ENCODE data around the gene DOCK6.

The DOCK6 gene

GRCh38 chr19:11230621-11231386, 31.5 kb downstream of the DOCK6 start:
- no peak overlapping the region for H3K4me3 ChIP-seq (ENCODE audit: low read depth, low read length)
- in situ Hi-C loops (cut with HindIII; ENCODE audit: low sequenced_read_pairs) = no loop called here
- no peak for DNase-seq (ENCODE audit: low read depth, low spot score)
- no peak for TF ChIP-seq CTCF (IDR thresholded peaks at IDR 0.05; ENCODE audit: low read depth, low read length)

- no peak for TF ChIP-seq CTCF (IDR thresholded peaks at IDR 0.05; ENCODE audit: low read depth, low read length)
Observed at GRCh38 chr19:11227195-11227886, 35.0 kb downstream of the DOCK6 start.

GRCh38 chr19:11226716-11227166, 35.6 kb downstream of the DOCK6 start:
- TF ChIP-seq CTCF (IDR thresholded peaks at IDR 0.05; ENCODE audit: low read depth, low read length) = no peak
- no peak overlapping the region for H3K4me3 ChIP-seq (ENCODE audit: low read depth, low read length)
- DNase-seq (ENCODE audit: low read depth, low spot score) = no peak
- in situ Hi-C loops (cut with HindIII; ENCODE audit: low sequenced_read_pairs) = no loop called here

More at GRCh38 chr19:11227195-11227886, 35.0 kb downstream of the DOCK6 start:
- in situ Hi-C loops (cut with HindIII; ENCODE audit: low sequenced_read_pairs) = no loop called here
- H3K4me3 ChIP-seq (ENCODE audit: low read depth, low read length) = no peak overlapping the region
- no peak for DNase-seq (ENCODE audit: low read depth, low spot score)

GRCh38 chr19:11225815-11226214, 36.5 kb downstream of the DOCK6 start:
- in situ Hi-C loops (cut with HindIII; ENCODE audit: low sequenced_read_pairs) = no loop called here
- TF ChIP-seq CTCF (IDR thresholded peaks at IDR 0.05; ENCODE audit: low read depth, low read length) = no peak
- H3K4me3 ChIP-seq (ENCODE audit: low read depth, low read length) = no peak overlapping the region
- no peak for DNase-seq (ENCODE audit: low read depth, low spot score)

GRCh38 chr19:11225172-11225571, 37.2 kb downstream of the DOCK6 start:
- in situ Hi-C loops (cut with HindIII; ENCODE audit: low sequenced_read_pairs) = no loop called here
- DNase-seq (ENCODE audit: low read depth, low spot score) = no peak
- no peak overlapping the region for H3K4me3 ChIP-seq (ENCODE audit: low read depth, low read length)
- TF ChIP-seq CTCF (IDR thresholded peaks at IDR 0.05; ENCODE audit: low read depth, low read length) = no peak

GRCh38 chr19:11224429-11224828, 37.9 kb downstream of the DOCK6 start:
- in situ Hi-C loops (cut with HindIII; ENCODE audit: low sequenced_read_pairs) = no loop called here
- DNase-seq (ENCODE audit: low read depth, low spot score) = no peak
- no peak overlapping the region for H3K4me3 ChIP-seq (ENCODE audit: low read depth, low read length)
- TF ChIP-seq CTCF (IDR thresholded peaks at IDR 0.05; ENCODE audit: low read depth, low read length) = no peak
